Stimulated activated CD4-positive, alpha-beta T cell treated with anti-CD3 and anti-CD28 coated beads, Interleukin-4, amount 100 ng/mL, for 4 hours (primary cell): ENCODE measurements around the gene CYP27A1.
A peak's percentile ranks its signal among the peaks of the same experiment; 100 is the strongest.
"Not testable (repeated sequence)": the region's sequence is repeated elsewhere in the genome, so short reads cannot be mapped to it uniquely, and the experiment has no call there.

ENCODE experiments used
- DNase-seq, 2 experiments: peaks; one replicate each; pipeline ENCODE4 v3.0.0-alpha.2; 2020

The CYP27A1 gene

DNA sequence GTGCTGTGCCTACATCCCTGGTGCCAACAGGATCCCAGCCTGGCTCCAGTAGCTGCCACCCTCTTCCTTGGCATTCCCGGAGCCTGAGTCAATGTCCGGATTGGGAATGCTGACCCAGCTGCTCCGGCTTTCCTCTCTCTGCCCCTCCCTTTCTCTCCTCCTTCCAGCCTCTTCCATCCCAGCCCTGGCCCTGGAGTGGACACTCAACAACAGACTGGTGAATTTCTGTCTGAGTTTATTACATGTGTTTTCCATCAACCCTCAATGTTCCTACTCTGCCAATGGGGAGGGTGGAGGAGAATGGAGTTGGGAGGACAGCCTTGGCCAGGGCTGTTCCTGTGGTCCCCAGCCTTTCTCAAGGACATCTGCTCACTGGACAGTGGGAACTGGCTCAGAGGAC is 50.6 kb downstream of the CYP27A1 start:
- DNase-seq: no peak

- no peak for DNase-seq
These were observed 51.2 kb downstream of the CYP27A1 start for GRCh38 chr2:218833023-218833609.

- DNase-seq: no peak
These were observed 52.7 kb downstream of the CYP27A1 start for GRCh38 chr2:218834685-218835084.

GRCh38 chr2:218837495-218837894 is 55.5 kb downstream of the CYP27A1 start:
- no peak for DNase-seq

DNA sequence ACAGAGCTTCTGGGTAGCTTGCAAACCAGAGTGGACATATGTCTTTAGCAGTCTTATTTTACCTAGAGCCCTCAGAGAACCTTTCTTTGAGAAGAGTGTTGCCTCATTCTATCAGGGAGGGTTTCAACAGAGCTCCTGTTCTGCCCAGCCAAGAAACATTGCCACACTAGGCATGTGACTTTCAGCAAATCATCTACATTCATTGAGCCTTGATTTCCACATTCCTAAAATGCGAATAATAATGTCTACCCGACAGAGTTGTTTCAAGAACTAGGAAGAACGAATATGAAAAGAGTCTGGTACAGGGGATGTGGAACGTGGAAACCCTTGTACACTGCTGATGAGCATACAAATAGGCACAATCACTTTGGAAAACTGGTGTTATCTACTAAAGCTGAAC is 57.5 kb downstream of the CYP27A1 start:
- no peak for DNase-seq

DNA sequence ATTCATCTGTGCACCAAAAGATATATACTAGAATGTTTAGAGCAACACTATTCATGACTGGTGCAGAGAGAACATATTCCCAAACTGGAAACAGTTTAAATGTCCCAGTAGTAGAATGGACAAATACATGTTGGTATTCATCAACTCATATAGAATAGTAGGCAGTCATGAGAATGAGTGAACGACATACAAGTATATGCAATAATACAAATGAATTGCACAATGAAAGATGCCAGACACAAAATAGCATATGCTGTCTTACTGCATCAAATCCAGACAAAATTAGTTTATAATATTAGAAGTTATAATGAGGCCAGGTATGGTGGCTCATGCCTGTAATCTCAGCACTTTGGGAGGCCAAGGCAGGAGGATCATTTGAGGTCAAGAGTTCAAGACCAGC is 57.9 kb downstream of the CYP27A1 start:
- DNase-seq: no peak

- DNase-seq: not testable (repeated sequence)
These were observed 62.4 kb downstream of the CYP27A1 start for GRCh38 chr2:218844334-218844733.

DNA sequence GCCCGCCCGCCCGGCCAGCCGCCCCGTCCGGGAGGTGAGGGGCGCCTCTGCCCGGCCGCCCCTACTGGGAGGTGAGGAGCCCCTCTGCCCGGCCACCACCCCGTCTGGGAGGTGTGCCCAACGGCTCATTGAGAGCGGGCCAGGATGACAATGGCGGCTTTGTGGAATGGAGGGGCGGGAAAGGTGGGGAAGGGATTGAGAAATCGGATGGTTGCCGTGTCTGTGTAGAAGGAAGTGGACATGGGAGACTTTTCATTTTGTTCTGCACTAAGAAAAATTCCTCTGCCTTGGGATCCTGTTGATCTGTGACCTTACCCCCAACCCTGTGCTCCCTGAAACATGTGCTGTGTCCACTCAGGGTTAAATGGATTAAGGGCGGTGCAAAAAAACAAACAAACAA is 65.0 kb downstream of the CYP27A1 start:
- not testable (repeated sequence) for DNase-seq

GRCh38 chr2:218849721-218850120 is 67.8 kb downstream of the CYP27A1 start:
- no peak for DNase-seq

DNA sequence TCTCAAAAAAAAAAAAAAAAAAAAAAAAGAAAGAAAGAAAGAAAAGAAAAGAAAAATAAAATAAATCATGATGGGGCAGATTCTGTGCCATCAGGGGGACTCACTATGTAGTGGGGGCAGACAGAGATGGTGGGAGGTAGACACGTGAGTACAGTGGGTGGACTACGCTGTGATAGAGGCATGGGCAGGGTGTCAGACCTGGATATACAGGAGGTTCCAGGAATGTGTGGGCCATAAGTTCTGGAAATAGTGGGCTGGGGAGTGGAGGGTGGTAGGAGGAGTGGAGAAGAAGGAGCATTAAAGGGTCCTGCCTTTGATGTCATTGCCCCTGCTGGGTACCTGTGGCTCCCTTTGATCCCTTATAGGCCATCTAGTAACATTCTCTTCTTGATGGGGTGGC is 68.8 kb downstream of the CYP27A1 start:
- no peak for DNase-seq

DNA sequence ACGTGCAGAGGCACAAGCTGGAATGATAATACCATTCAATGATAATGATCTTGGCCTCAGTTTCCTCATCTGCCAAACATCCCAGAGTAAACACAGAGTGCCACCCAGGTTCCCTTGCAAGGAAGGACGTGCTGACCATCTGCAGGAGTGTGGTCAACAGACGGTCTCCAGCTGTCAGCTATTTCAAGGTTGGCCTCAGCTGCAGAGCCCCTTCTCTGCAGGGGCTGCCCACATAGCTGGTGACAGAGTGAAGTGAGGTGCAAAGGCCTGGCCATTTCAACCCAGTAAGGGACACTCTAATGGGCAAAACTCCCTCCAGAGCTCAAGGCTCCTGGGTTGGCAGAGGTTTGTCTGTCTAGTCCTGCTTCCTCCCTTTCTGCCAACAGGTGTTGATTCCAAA is 69.3 kb downstream of the CYP27A1 start:
- DNase-seq: no peak

DNA sequence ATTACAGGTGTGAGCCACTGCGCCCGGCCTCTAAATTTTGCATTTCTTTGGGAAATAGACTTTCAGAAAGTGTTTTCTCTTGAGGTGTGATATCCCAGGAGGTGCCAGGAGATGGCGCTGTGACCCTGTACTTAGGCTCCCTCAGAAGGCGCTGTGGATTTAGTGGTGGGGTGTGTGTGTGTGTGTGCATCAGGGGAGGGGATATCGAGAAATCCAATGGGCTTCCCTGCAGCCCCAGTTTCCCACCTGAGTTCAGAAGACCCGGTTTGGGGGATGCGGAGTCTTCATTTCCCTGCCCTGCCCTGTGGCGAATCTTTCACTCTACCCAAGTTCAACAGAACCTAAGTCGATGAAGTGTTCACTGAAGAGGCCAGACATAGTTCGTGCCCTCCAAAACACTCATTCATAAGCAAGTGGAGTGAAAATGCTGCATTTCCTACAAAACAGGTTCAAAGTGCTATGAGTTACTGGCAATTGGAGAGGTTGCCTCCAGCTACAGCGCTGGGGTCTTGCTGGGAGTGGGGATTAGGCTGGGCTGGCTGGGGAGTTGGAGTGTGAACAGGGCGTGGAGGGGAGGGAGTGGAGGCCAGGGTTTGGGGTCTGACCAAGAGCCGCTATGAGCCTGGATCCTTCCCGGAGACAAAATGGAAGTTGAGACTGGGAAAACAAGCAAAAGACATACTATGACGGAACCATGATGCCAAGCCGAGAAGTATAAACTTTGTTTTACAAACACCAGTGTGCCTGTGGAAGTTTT is 71.1 kb downstream of the CYP27A1 start:
- peak; percentile 53 to 68 for DNase-seq

DNA sequence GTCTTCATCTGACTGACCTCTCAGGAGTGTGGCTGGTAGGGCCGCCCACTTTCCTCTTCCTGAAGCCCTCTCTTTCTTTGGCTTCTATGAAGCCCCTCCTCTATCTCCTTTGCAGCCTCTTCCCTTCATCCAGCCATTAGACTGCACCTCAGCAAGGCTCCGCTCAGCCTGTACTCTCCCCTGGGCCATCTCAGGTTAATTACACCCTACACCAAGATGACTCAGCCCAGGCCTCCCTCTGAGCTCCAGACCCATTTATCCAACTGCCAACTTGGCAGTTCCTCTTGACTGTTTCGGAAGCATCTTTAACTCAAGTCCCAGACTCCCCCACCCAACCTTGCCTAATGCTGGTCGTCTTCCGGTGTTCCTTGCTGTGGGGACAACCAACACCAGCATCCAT is 71.8 kb downstream of the CYP27A1 start:
- DNase-seq: no peak

- no peak for DNase-seq
These were observed 72.9 kb downstream of the CYP27A1 start for GRCh38 chr2:218854860-218855259.

DNA sequence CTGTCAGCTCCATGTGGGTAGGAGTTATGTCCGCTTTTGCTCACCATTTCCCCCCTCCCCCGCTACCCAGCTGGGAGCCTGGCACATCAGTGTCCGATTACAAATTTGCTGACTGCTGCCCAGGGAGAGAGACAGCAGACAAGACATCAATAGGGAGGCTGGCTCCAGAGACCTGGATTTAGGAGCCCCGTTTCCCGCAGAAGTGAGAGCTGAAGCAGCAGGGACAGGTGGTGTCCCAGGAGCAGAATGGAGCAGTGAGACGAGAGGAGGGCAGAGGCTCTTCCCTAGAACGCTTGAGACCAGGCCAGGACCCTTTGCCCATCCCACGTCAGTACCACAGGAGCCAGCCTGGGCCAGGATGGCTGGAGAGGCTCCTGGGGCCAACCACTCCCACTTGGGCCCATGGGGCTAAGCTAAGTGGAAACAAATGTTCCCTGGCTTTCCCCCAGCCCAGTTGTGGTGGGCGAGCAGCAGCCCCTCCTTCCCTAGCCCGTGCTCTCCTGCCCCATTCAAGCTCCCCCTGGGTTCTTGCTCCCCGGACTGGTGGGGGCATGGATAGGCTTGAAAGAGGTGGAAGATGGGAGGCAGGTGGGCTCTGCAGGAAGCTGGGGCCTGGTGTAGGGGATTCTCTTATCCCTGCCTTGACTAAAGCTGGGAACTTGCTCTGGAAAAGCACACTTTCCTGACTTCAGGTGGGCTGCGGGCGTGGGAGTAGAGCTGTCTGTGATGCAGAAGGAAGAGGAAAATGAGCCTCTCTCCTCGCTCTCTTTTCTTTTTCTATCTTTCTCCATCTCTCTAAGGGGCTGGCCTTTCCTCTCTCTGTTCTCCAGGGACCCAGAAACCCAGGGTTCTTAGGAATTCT is 73.6 kb downstream of the CYP27A1 start:
- no peak for DNase-seq

GRCh38 chr2:218856167-218856895 is 74.4 kb downstream of the CYP27A1 start:
- no peak for DNase-seq

GRCh38 chr2:218856896-218857243 is 74.9 kb downstream of the CYP27A1 start:
- no peak for DNase-seq

- DNase-seq: no peak
These were observed 75.6 kb downstream of the CYP27A1 start for GRCh38 chr2:218857371-218858137.

DNA sequence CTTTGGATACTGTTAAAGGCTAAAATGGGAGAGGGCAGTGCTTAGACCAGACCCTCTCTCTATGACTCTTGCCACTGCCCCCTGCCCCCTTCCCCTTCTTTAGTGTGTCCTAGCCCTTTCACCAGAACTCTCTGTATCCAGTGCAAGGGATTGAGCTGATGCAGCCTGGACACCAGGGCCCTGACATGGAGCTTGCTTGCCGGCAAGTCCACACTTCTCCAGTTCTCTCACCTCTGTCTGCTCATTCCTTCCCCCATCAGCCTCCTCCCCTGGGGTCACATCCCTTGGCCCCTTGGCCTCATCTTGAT is 76.1 kb downstream of the CYP27A1 start:
- DNase-seq: no peak

GRCh38 chr2:218858671-218859555 is 77.0 kb downstream of the CYP27A1 start:
- no peak for DNase-seq

DNA sequence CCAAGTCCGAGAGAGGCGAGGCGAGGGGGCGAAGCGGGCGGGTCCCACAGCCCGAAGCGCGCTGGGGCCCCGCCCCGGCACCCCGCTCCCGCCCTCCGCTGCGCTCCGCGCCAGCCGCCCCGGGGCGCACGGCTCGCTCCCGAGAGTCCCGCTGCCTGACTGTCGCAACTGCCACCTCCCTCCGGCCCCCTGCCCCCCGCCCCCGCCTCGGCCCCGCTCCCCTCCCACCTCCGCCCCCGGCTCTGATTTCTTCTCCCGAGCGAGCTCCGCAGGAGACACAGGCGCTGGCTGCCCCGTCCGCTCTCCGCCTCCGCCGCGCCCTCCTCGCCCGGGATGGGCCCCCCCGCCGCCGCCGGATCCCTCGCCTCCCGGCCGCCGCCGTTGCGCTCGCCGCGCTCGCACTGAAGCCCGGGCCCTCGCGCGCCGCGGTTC is 77.6 kb downstream of the CYP27A1 start, which contains the start of gene WNT6:
Gene WNT6, plus strand, starts transcription at position 250 of the 432 bp plus-strand sequence. CDS start 233 bp downstream, outside the sequence.
- DNase-seq: no peak
